Suppressor macrophage treated with lipopolysaccharide for 1 hour (primary cell): ENCODE measurements around the gene PDE9A.
"Not testable (repeated sequence)": the region's sequence is repeated elsewhere in the genome, so short reads cannot be mapped to it uniquely, and the experiment has no call there.

Source experiments
- DNase-seq, 3 donors: peaks; one replicate each; pipeline ENCODE4 v3.0.0-alpha.2; 2020 to 2022

PDE9A gene

DNA sequence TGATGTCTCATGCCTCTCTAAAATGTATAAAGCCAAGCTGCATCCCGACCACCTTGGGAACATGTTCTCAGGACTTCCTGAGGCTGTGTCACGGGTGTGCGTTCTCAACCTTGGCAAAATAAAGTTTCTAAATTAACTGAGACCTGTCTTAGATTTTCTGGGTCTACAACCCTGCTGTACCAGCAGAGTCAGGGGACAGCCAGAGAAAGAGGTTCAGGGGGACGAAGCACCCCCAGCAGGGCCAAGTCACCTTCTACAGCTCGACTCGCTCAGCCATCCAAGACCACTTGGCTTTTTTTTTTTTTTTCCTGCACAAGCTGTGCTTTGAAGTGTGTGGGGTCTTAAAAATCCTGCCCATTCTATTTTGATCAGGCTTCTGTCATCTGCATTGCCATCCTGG is 28.5 kb upstream of the PDE9A start:
- DNase-seq: no peak

DNA sequence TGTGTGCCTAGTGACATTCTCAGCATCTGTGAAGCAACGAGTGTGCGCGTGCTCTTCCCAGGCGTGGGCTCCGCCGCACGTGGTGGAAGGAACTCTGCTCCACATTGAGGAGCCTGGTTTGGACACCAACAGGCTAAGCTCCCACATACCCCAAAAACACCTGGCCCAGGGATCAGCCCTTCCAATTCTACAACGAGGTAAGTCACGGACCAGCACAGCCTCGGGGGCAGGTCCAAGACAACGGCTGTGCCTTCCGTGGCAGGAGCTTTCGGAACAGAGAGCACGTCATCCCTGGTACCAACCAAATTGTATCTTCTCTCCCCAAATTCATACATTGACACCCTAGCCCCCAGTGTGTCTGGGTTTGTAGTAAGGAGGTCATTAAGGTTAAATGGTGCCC is 27.2 kb upstream of the PDE9A start:
- no peak for DNase-seq

DNA sequence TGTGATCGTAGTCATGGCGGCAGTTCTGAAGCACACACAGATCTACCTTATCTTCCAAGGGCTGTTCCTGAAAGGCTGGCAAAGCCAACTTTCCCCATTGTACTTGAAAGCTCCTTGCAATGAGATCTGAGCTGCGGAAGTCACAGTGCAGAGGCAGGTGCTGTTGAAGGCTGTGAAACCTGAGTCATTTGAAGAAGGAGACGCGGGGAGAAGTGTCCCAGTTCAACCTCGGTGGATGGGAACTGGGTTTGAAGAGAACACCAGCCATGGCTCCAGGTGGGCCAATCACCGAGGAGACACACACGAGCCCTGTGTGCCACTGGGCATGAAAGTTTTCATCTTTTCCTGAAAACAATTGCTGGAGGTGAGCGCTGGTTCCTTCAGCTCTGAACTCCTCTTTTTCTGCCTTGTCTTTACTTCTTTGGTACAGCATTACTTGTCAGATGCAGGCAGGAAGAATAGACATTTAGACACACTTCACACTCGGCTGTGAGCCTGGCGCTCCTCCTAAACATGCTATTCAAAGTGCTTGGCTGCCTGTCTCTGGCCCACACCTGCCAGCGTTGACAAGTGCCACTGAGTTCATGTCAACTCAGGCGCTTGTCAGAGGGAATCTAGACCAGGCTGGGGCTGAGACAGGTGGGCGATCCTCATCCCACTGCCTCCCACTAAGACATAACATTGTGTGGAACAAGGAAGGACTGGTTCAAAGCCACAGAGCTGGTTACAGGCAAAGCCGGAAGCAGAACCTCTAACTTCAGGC is 25.7 kb upstream of the PDE9A start:
- DNase-seq: no peak

DNA sequence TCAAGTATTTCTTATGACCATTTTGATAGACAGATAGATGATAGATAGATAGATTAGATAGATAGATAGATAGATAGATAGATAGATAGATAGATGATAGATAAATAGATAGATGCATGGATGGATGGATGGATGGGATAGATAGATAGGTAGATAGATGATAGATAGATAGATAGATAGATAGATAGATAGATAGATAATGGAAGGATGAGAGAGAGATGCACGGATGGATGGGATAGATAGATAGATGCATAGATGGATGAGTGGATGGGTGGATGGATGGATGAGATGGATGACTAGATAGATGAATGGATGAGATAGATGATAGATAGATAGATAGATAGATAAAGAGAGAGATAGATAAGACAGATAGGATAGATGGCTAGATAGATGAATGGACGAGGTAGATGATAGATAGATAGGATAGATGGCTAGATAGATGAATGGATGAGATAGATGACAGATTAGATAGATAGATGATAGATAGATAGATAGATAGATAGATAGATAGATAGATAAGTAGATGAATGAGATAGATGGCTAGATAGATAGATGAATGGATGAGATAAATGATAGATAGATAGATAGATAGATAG is 24.9 kb upstream of the PDE9A start:
- not testable (repeated sequence) for DNase-seq

DNA sequence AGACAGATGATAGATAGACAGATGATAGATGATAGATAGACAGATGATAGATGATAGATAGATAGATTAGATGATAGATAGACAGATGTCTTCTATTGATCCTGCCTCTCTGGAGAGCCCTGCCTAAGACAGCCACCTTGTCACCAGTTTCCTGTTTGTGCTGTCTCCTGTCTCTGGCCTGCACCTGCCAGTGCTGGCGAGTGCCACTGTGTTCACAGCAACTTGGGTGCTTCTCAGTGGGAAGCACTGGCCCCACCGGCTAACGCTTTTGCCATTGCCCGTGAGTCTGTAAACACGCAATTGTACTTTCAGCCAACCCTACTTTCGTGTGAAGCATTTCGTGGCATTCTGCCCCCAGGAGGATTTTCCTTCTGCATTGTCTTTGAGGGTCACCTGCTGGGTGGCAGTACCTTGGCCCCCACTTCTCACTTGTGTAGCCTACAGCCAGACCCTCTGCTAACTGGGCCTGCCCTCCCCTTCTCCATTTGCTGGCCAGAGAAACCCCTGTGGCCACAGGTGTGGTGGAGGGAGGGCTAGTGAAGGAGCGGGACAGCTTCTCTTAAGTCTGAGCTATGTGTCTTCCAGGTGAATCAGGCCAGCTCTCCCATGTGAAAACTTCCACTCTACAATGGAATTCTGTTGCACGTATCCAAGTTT is 23.4 kb upstream of the PDE9A start:
- DNase-seq: no peak

DNA sequence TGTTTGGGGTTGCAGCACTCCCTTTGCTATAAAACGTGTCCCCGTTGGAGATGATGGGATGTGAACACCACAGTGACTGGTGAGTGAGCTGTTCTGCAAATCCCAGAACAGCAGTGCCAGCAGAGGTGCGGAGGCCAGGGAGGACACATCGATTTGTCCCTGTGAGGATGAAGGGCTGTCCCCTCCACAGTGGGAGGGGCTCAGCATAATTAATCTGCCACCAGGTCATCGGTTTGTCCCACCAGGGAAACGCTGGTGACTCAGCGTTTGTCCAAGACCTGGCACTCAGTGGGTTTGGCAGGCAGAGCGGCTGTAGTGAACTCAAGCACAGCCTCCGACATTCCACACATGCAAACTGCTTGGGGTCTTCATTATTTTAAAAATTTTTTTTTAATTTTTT is 22.8 kb upstream of the PDE9A start:
- DNase-seq: no peak

DNA sequence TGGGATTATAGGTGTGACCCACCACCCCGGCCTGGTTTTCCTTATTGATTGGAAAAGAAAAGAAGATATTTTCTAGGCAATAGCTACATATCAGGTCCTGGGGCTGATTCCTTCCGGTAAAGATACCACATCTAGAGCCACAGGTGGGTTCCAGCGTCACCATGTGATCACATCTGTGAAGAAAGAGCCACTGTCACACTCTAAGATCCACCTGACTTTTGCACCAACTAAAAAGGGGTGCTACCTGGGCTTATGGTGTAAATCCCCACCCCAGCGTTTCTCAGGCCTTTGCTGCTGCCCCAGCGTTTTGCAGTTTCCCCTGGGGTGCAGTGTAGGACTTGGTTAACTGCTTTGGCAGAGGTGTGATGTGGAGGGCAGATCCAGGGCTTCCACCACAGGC is 22.3 kb upstream of the PDE9A start:
- DNase-seq: no peak

DNA sequence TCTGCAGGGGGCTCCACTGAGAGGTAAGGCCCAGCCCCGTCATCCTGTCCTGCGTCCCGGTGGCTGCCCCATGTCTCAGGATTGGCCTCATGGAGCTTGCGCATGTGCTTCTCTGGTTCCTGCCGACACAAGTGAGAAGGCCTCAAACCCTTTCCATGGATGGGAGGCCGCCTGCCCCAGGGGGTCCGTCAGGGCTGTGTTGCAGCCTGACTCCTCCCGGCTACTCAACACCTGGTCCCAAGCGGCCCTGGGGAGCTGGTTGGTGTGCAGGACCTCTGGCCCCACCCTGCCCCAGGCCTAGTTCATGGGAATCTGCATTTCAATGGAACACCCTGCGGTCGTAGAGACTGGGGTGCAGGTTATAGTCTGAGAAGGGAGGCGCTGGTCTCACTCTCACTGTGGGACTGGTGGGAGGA is 21.1 kb upstream of the PDE9A start:
- DNase-seq: no peak

DNA sequence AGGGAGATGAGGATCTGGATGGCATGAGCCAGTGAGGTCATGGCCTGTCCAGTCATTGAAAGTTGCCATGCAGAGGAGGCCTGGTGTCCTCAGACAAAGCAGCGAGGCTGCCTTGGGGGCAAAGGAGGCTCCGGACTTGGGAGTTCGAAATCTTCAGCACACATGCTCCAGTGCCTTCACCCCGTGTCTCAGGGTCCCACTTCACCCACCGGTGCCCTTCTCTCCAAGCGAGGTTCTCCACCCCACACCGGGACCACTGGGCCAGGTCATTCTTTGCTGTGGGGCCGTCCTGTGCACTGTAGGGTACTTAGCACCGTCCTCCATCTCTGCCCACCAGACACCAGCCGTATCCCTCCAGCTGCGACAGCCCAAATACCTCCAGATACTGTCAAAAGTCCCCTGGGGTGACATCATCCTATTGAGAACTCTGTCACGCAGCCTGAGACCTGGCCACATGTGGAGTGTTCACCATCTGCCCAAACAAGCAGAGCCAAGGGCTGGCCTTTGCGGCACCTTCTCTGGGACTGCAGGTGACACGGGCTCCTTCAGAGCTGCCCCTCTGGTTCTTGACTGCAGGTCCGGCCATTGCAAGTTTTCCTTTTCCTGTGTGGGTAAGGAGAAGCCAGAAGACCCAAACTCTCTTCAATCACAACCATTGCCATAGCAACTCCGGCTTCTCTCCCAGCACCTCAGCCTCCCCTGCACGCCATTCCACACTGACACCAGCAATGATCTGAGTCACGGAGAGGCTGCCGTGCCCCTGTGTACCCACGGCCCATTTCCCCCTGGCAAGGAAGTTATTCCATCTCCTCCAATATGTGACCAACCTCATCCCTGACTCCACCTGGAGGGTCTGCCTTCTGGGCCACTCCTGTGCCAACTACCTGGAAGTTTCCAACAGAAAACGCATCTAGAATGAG is 20.4 kb upstream of the PDE9A start:
- no peak for DNase-seq

DNA sequence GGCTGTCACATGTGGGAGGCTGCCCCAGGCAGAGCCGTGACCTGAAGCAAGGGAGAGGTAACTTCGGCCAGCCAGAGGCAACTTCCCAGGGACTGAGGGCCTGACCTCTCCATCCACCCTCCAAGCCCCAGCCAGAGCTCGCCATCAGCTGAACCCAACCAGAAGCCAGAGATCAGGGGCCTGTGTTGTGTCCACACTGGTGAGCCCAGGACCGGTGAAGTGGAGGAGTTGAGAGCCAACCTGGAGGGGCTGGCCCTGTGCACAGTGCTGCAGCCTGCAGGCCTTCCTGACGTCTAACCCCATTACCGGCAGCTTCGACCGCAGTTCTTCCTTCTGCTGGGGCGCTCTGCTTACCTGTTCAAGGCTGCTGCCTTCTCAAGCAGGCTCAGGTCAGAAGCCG is 19.6 kb upstream of the PDE9A start:
- no peak for DNase-seq

DNA sequence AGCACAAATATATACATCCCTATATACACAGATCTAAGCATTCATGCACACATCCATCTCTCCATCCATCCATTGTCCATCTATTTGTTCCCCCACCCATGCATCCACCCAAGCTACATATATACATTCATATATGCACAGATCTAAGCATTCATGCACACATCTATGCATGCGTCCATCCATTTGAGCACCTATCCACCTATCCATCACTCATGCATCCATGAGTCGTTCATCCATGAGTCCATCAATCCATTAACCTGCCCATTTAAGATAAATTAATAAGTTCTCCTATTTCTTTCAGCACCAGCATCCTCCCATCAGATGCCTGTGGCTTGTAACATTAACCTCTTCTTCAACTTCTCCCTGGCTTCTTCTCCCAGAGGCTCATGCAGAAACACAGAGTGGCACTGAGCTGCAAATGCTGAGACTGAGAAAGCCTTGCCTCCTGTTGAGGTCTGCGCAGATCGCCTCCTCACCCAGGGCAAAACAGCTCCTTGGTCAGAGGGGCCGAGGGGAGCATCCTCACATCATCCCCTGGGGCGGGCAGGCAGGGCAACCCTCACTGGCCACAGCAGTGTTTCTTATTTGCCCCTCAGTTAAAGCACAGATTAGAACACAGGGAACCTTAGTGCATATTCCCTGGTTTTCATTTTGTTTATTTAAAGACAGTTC is 17.4 kb upstream of the PDE9A start:
- DNase-seq: no peak

DNA sequence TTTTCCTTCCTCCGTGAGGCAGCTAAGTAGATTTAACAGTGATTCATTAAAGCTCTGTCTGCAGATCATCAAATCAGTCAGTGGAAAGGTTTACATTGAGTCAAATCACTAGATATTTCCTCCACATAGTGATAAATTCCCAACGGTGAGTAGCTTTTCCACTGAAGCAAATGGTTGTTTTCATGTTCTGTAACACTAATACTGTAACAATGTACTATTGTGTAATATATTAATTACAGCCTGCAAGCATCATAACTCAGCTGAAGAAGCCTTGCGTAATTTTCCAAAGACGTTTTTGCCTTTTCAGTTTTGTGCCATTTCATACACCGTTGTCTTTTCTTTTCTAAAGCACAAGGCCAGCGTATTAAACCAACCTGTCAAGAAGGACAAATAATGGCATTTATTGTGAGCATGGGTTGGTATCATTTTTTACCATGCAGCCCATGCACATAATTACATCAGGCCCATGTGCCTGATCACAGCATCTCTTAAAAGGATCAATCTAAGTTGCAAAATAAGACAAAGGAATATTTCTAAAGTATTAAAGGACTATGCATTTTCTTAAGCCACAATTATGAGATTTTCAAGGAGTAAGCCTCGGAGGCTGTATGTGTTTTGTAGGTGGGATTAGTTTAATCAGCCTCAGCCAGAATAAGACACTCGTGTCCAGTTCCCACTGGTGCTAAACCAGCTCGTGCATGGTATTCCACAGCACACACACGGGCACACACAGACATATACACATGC is 16.7 kb upstream of the PDE9A start:
- no peak for DNase-seq

DNA sequence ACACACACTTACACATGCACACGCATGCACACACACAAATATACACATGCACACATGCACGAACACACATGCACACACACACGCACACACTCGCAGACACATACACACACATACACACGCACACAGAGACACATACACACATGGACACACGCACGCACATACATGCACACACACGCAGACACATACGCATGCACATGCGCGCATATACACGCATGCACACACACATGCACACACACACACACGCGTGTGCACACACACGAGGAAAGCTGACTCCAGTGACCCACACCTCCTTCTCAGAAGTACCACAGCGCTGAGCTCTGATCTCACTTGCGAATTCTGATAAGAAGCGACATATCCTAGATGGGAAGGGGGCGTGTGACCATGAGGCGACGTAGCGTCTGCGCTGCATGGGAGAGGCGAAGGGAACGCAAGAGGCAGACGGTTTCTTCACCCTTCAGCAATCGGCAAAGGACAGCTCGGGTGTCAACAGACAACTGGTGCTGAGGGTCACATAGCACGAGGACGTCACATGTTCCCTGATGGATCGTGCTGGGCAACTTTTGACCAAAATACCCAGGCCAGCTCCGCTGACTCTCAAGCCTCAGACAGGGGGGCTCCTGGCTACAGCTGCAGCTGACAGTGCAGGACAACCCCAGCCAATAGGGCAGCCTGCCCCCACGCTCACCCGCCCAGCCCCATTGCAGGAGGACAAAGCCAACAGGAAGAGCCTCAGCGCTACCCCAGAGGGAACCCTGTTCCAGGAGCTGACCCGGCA is 16.0 kb upstream of the PDE9A start:
- no peak for DNase-seq

DNA sequence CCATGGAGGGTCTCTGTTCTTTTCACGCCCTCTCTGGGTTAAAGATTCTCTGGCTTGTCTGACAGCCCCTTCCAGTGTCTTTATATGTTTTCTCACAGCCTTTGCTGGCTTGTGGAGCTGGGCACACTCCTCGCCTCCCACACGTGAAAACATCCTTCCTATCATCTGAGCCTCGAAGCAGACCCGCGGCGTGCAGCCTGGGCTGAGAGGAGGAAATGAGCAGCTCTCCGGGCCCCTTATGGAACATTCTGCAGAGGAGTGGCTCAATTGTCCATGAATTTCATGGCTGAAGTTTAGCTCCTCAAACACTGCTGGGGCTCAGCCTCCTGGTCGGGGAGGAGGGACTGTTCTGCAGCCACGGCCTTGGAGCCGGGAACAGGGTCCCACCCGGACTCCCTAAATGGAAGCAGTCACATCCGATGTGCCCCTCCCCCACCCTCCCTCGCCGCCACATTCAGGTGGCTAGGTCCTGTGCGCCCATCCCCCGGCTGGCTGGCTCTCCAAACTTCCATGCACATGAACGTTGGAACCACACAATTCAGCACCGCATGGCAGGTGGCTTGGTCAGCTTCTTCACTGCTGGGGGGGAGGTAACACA is 15.1 kb upstream of the PDE9A start:
- DNase-seq: no peak

DNA sequence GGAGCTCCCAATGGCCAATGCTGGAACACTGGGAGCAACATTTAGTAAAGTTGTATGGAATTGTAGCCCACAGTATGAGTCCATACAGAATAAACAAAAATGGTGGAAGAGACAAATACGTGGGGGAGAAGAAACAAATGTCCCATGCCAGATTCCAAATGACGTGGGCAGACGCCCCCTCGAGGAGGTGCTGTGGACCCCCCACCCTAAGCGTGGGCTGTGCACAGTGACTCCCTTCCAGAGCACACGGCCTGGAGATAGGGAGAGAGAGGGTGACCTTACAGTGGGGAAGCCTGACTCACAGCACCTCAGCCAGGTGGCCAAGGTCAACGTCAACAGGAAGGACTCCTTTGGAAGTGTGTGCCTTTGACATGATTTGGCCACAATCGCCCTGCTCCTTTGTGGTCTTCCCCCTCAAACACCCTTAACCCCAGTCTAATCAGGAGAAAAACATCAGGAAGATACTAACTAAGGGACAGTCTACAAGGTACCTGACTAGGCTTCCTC is 13.7 kb upstream of the PDE9A start:
- no peak for DNase-seq

DNA sequence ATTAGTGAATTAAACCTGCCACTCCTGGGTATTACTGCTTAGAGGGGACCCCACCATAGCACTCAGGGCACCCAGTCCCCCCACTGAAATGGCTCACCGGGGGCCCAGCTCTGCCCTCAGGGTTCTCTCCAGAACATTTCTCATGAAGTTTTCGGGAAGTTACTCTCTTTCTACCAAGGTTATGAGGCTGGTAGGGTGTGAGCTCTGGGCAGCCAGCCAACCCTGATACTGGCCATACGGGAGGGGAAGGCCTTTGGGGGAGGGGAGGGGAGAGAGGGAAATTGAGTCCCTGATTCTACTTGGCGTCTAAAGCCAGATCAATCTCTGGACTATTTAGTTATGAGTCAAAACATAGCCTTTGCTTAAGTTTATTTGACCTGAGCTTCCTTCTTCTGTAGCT is 12.9 kb upstream of the PDE9A start:
- DNase-seq: peak in 1 of 3 donors; percentile 10

DNA sequence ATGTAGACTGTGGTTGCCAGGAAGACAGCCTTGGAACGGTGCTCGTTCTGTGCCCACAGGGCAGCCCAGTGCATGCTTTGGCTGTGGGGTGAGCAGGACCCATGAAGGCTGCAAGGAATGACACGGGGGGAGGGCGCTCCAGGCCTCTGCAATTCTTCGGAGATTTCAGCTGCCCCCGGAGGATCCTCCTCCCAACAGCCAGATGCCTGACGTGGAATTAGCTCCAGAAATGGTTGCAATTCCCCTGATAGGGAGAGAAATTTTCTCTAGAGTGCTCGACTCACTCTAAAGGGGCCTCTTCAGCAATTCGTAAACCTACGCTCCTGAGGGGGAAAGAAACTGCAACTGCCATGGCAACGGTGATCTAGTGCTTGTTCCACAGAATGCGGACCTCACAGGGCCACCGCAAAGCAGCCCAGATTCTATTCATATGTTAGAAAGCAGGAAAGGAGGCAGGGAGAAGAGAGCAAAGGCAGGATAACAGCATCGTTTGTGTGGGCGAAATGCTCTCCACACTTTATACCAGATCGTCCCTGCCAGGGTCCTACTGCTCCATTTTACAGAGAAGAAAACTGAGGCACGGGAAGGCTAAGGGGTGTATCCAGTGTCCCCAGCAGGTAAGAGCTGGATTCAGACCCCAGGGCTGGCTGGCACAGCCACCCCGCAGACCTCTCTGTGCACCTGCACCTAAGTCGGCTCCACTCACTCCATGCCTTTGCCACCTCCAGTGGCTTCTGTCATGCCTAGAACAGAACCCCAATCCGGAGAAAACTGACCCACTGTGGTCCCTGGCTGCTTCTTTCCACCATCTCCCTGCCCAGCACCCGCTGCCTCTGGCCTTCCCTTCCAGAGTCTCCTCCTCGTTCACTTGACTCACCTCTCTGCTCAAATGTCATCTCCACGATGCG is 11.9 kb upstream of the PDE9A start:
- no peak for DNase-seq

DNA sequence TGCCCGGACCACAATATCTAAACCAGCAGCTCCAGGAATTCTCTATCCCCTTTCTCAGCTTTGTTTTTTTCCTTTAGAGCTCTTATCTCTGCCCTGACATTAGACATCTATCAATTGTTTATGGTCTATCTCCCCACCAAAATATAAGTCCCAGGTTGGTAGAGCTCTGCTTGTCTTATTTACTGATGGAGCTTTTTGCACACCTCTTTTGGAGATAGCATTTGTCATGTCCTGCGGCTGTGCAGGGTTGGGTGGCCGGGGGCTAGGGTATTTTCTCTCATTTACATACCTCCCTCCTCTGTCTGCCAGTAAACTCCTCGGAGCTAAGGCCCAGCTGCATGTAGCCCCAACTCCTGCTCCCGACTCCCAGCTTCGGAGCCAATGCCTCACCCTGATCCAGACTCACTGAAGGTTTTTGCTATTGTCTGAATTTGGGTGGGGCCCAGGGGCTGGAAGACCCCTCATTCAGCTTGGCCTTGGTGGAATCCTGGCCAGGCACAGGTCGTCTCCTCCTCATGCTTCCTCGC is 11.1 kb upstream of the PDE9A start:
- no peak for DNase-seq
